Measurements from ENCODE around the gene SMC1B.
A peak's percentile ranks its signal among the peaks of the same experiment; 100 is the strongest.
"Not testable (repeated sequence)": the region's sequence is repeated elsewhere in the genome, so short reads cannot be mapped to it uniquely, and the experiment has no call there.

SMC1B gene

DNA sequence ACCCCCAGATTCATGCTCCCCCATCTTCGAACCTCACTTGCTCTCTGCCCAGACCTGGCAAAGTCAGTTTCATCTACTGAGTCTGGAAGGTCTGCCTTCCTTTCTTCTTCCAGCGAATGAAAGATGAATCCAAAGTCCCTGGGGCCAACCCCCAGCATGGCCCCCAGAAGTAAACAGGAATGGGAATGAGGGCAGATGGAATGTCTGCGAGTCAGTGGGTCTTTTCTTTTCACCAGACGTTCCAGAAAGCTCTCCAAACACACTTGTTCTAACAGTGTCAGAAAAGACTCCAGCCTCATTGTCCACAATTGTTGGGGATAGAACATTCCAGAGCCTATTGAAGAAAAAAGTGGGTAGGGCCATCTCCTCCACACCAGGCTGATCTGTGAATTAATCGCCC is 28.7 kb upstream of the SMC1B start:
- no peak for DNase-seq

DNA sequence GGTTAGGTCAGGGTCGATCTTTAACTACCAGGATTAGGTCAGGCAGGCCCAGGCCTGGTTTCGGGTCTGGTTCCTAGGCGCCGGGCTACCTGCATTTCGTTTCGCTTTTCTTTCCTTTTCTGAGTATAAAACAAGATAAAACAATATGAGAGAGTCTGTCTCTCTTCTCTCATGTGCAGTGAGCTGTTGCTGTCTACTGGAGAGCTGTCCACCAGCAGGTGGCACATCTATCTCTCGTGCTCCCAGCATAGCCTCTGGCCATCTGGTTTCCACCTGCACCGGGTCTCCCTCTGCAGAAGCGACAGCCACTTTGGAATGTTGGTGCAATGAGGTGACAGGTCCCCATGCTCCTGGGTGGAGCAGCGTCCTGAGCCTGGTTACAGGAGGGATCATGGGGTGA is 27.7 kb upstream of the SMC1B start:
- DNase-seq: peak; percentile 8 to 19

DNA sequence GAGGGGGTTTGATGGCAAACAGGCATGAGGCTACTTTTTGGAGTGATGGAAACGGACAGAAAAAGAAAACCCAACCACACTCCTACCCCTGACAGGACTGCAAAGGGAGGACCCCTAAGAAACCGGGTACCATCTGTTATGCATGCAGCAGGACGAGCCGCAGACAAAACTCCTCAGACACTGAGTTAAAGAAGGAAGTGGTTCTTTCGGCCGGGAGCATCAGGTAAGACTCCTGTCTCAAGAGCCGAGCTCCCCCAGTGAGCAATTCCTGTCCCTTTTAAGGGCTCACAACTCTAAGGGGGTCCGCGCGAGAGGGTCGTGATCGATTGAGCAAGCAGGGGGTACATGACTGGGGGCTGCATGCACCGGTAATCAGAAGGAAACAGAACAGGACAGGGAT is 27.3 kb upstream of the SMC1B start:
- not testable (repeated sequence) for DNase-seq

DNA sequence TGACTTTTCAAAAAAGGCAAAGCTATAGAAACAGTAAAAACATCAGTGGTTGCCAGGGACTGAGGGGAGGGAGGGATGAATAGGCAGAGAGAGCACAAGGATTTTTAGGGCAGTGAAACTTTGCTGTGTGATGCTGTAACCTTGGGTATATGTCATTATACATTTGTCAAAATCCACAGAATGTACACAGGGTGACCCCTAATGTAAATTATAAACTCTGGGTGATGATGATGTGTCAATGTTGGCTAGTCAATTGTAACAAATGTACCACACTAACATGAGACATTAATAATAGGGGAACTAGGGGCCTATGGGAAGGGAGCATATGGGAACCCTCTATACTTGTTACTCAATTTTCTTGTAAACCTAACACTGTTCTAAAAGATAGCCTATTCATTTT is 24.9 kb upstream of the SMC1B start:
- no peak for DNase-seq

DNA sequence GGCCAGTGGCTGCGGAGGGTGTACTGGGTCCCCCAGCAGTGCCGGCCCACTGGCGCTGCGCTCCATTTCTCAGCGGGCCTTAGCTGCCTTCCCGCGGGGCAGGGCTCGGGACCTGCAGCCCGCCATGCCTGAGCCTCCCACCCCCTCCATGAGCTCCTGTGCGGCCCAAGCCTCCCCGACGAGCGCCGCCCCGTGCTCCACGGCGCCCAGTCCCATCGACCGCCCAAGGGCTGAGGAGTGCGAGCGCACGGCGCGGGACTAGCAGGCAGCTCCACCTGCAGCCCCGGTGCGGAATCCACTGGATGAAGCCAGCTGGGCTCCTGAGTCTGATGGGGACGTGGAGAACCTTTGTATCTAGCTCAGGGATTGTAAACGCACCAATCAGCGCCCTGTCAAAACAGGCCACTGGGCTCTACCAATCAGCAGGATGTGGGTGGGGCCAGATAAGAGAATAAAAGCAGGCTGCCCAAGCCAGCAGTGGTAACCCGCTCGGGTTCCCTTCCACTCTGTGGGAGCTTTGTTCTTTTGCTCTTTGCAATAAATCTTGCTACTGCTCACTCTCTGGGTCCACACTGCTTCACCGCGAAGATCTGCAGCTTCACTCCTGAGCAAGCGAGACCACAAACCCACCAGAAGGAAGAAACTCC is 23.6 kb upstream of the SMC1B start:
- DNase-seq: not testable (repeated sequence)

DNA sequence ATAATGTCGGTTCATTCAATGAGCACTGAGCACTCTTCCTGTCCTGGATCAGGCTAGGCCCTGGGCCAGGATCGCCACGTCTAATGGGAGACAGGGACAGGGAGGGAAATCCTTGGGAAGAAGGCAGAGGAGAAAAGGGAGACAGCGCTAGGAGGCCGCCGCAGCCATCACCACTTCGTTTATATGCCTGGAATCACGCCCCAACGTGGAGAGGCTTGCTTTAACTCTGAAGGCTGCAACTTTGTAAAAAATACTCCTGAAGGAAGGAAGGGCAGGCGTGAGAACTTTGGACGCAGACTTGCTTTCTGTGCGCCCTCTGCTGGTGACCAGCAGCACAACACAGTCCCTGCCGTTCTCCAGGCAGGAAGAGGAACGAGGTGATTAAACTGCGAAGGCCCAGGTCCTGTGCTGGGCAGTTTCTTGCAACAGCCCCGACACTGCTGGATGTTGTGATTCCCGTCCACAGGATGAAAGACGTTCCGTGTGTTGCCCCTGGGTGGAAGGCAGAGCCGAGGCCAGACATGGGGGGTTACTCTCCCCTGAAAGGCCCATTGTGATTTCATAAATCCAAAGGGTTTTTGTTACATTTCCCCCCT is 22.2 kb upstream of the SMC1B start:
- peak; percentile 74 to 77 for DNase-seq

DNA sequence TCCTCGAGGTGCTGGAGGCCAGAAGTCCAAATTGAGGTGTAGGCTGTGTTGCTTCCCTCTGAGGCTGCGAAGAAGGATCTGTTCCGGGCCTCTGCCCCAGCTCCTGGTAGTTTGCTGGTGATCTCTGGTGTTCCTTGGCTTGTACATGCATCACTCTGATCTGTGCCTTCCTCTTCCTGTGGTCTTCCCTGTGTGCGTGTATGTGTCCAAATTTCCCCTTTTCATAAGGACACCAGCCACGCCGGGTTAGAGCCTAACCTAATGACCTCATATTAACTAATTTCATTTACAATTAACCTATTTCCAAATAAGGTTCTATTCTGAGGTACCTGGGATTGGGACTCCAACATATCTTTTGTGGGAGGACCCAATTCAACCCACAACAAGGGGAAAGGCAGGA is 21.6 kb upstream of the SMC1B start:
- no peak for DNase-seq

DNA sequence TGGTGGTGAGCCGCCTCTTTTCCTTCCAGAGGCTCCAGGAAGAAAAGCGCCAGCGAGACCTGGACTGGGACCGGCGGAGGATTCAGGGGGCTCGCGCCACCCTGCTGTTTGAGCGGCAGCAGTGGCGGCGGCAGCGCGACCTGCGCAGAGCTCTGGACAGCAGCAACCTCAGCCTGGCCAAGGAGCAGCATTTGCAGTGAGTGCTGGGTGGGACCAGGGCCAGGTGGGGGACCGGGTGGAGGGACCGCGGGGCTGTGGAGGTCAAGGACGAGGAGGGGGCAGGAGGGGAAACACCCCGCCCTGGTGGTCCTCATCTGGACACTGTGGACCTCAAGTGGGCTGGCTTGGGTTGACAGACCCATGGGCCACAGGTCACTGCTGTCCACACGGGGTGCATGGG is 17.5 kb upstream of the SMC1B start:
- DNase-seq: no peak

DNA sequence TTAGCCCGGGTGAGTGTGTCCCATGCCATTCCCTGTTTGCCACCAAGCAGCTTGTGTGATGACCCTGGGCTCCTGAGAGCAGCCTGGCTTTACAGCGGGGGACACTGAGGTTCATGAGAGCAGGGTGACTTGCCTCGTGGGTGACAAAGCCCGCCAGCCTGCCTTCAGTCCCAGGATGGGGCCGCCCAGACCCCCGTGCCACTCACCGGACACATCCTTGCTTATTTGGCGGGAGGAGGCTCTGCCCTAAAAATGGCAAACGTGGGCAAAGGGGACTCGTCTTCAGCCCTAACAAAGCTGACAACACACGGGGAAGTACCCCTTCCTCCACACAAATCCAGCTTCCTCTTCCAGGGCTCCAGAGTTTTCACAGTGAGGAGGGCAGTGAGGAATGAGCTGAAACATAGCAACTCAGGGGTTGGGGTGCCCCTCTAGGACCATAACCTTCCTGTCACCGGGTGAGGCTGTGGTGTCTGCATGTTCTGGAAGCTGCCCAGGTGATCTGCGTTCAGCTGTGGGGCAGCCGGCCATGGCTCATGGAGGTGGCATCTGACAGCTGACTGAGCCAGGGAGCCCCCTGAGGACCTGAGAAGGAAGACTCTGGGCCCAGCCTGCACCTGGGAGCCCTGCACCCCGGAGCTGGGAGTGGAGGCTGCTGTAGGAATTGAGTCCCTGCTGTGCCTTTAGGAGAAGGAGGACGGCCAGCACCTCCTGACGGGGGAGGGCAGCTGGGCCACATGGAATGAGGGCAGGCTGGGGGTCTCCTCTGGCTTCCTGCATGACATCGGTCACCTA is 16.8 kb upstream of the SMC1B start:
- DNase-seq: no peak

DNA sequence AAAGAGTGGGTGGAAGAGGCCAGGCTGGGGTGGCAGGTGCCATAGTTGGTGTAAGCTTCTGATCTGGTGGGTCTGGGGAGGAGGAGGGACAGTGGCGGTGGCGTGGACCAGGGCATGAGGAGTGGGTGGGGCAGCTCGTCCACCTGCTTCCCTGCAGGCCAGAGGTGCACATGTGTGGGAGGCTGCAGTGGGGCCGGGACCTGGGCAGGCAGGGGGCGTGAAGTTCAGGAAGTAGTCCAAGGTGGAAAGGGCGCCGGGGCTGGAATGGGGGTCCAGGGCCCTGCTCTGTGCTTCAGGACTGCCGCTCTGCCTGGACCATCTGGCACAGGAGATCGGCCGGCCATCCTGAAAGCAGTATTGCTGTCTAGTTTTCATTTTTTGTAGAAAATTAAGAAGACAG is 16.0 kb upstream of the SMC1B start:
- no peak for DNase-seq

DNA sequence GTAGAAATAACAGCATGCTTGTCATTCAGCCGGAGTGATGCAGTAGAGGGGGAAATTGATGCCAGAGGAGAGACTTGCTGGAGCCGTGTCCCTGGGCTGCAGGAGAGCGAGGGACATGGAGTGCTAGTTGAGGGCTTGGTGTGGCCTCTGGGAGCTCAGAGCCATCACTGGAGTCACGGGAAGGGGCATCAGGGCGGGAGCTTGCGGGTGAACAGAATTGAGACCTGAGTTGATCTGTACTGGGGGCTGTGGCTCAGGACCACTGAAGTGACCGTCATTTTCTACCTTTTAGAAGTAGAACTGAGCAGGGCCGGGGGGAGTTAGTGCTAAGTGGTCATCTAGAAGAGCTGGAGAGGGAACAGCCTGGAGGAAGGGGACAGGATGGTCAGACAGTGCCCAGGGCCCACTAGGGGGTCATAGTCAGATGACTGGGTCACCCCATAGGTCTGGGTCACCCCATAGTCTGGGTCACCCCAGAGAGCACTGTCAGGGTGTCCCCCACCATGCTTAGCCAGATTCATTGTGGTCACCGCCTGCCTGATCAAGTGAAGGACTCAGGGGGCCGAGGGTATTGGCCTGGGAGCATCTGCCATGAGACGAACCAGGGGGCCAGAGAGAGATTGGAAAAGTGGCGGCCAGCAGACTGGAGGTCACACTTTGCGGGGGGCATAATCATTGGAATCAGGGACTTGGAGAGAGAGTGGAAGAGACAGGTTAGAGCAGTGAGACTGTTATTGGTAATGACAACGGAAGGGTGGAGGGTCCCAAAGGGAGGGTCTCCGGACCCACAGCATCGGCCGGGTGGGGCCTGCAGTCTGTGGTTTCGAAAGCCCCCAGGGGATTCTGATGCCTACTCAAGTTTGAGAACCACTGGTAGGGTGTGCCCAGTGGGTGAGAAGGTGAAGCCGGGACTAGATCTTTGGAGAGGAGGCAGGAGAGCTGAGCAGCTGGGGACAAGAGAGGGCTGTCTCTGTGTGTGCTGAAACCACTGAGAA is 15.3 kb upstream of the SMC1B start:
- no peak for DNase-seq

DNA sequence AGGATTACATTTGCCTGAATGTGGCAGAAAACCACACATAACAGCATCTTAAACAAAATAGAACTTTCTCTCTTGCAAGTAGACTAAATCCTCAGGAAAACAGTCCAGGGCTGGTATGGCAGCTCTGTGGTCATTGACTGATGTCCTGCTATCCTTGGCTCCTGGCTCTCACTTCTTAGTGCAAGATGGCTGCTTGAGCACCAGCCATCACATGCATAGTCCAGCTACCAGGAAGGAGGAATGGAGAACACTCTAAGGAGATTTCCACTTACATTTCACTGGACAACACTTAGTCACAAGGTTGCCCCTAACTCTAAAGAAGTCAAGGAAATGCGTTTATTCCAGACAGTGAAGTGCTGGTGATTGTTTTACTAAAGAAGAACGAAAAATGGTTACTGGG is 13.7 kb upstream of the SMC1B start:
- no peak for DNase-seq

DNA sequence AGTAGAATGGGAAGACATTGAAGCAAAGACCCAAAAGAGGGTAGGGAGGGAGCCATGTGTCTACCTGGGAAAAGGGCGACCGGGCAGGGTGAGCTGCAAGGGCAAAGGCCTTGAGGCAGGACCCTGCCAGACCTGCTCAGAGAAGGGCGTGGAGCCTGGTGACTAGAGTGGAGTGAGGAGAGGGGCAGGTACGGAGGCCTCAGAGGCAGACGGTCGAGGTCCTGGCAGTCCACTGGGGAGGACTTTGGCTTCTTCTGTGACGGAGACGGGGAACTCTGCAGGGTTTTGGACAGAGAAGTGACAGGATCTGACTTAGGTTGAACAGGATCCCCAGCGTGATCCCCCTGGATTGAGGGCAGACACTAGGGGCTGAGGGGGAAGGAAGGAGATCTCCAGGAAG is 13.0 kb upstream of the SMC1B start:
- DNase-seq: no peak

DNA sequence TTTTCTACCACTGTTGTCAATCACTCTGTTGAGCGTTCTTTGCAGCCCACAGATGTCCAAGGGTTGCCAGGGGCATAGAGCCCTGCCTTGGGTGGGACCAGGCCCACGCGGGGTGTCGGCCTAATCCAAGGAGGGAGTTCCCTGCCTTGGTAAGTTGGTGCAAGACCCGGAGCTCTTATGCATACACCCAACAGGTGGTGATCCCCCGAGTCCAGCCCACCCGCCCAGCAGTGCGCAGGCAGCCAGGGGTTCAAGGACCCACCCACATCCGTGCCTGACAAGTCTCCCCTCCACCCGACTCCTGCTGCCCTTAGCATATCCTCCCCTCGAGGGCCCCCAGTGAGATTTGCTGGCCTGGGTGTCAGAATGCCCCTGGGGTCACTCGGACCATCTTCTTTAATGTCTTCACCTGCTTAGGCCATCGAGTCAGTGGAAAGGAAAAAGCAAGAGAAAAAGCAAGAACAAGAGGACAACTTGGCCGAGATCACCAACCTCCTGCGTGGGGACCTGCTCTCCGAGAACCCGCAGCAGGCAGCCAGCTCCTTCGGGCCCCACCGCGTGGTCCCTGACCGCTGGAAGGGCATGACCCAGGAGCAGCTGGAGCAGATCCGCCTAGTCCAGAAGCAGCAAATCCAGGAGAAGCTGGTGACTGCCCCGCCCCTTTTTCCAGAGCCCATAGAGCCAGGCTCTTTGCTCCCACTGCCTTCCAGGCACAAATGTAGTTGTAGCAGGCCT is 12.3 kb upstream of the SMC1B start:
- DNase-seq: no peak

DNA sequence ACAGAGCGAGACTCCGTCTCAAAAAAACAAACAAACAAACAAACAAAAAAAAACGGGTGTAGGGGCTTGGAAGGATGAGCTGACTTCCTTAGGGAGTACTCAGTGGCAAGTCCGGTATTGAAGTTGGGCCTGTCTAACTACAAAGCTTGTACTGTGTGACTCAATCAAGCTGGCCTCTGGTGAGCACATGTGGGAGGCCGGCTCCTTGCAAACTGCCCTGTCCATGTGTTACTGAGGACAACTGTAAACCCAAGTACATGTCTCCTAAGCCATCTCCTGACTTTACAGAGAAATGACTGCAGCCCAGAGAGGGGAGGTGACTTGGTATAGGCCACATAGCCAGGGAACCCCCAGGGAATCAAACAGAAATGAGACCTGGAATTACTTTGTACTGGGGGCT is 11.7 kb upstream of the SMC1B start:
- DNase-seq: no peak

DNA sequence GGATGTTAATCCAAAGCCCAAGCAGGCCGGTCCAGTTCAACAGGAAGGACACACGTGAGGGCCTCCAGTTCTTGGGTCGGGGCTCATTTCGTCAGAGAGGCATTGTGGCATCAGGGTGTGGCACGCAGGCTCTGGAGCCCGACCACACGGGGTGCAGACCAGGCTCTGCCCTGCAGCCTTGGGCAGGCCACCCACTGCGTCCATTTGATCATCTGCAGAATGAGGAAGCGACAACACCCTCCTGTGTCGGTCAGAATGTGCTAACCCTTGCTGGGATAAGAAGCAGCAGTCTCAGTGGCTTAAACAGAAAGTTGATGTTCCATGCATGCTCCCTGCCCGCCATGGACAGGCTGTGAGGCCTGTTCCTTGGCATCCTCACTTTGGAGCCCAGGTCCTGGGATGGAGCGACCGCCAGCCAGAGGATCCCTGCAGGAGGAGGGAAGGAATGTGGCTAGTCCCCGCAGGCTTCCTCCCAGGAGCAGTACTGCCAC is 10.9 kb upstream of the SMC1B start:
- DNase-seq: no peak

DNA sequence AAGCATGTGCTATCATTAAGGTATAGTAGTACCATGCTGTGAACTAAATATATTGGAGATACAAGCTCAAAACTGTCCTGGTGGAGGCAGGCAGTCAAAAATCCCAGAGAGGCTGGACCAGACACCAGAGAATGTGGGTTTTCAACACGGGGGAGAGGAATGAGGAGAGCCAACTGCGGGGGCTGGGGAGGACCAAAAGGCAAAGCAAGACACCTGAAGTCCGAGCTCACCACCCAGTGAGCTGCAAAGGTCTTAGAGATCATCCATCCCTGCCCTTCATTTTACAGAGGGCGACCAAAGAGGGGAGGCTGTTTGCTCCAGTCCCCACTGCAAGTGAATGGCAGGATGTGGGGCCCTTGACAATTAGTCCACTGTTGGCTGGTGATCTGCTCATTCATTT is 10.1 kb upstream of the SMC1B start:
- DNase-seq: no peak

DNA sequence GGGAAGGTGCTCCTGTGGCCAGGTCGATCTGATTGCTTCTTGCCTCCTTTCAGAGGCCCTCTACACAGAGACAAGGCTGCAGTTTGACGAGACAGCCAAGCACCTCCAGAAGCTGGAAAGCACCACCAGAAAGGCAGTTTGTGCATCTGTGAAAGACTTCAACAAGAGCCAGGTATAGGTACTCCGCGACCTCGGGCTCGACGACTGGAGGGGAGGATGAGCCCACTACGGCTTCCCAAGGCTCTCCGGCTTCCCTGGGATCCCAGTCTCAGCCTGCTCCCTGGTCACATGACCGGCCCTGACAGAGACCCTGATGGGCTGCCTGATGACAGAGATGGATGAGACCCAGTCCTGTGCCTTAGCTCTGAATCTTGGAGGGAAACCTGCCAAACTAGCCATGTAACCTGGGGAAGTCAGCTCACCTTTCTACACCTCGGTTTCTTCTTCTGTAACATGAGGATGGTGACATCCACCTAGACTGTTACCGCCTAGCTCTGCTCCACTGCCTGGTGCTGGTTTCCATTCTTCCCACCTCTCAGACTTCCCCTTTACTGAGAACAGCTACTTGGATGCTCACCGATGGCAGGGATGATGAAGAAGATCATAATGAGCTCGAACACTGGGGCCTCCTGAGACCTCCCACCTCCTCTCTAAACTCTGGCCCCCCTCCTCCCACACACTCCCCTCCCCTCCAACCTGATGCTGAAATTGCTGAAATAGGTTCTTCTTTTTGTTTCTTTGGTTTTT is 9.0 kb upstream of the SMC1B start:
- no peak for DNase-seq

DNA sequence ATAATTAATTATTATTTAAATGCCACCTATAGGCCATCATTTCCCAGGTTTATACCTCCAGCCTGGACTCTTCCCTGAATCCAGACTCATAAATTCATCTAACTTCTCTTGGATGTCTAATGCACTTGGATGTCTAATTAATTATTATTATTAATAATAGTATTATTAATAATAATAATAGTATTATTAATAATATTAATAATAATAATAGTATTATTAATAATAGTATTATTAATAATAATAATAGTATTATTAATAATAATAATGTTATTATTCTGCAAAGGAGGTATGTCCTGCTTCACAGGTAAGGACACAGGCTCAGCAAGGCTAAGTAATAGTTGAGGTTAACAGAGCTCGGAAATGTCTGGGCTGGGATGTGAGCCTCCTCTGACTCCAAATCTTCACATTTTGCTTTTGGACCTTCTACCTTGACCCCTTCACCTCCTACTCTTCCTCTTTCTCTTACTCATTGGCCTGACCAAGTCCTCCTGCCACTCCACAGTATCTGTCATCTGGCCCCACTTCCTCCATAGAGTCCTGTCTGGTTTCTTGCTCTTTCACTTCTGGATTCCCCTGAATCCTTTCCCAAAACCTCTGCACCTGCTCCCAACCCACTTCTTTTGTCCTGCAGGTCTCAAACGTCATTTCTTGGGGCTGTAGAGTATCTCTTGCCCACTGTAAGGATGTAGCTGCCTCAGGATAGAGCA is 8.1 kb upstream of the SMC1B start:
- no peak for DNase-seq

DNA sequence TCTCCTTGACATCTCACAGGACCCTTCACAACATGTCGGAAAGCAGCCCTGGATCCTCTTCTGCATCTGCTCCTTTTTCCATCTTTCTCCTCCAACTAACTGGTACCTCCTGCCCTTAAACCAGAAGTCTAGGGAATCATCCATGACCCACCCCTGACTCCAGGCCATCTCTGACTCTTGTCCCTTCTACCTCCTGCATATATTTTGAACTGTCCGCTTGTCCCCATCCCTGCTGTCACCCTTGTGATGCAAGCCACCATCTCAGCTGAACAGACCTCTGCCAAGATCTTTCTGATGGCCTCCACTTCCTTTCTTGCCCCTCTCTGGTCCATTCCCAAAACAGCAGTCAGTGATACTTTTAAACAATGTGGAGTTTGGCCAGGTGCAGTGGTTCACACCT is 7.1 kb upstream of the SMC1B start:
- no peak for DNase-seq

DNA sequence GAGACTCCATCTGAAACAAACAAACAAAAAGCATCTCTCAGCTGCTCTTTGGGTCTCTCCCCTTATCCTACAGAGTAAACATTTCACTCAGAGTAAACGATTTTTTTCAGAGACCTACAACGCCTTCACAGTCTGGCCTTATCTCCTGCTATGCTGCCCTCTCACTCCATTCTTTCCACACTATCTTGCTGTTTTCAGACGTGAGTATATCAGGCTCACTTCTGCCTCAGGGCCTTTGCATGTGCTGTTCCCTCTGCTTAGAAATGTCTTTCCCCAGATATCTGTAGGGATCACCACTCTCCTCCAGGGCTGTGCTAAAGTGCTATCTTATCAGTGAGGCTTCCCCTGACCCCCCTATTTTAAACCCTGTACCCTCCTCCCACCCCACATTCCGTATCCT is 6.6 kb upstream of the SMC1B start:
- DNase-seq: no peak

Measured in stimulated activated CD4-positive, alpha-beta T cell treated with anti-CD3 and anti-CD28 coated beads, Interleukin-4, amount 100 ng/mL, for 4 hours (primary cell).